ENCODE results near the gene GYG1. TPM values are rescaled to one million over a fixed set of nuclear protein-coding genes. Genes with fewer than 3 reads are reported as not detected.
A peak's percentile ranks its signal among the peaks of the same experiment; 100 is the strongest.

Gene GYG1
- total RNA-seq = 35.2 TPM

DNA sequence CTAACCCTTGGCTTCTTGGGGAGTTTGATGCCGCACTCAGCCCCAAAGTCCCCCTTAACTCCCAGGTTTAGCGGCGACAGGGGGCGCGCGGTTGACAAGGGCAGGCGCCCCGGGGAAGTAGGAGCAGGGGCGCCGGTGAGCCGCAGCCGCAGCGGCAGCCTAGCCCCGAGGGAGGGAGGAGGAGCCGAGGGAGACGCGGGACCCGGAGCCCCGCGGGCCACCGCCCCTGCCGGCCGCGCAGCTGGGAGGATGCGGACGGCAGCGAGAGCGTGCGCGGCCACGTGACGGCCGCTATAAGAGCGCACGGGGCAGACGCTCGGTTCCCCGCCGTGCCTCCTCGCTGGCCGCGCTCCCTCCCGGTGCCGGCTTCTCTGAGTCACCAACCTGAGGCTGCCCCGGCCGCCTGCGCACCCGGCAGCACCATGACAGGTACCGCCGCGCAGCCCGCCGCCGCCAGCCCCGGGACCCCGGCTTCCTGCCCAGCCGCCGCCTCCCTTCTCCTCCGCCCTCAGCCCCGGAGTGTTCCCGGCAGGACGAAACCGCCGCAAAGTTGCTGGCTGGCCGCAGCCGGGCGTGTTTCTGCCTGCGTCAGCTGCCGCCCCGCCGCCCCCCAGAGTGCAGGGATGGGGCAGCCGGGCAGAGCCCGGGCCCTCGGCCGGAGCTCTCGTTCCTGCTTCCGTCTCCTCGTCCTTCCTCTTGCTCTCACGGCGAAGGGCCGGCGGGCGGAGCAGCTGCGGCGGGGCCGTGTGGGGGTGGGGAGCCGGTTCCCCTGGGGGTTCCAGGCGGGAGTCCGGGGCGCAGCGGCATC, at the start of gene GYG1:
Gene GYG1 (plus strand): TSS at position 322 of the 808 bp plus-strand sequence. CDS start 101 bp downstream, at position 423.
- peak; percentile 91 for ATAC-seq
- intact Hi-C loops (cut with DNase I) = no loop called here
- DNase-seq (ENCODE audit: low spot score) = peak; percentile 85

DNA sequence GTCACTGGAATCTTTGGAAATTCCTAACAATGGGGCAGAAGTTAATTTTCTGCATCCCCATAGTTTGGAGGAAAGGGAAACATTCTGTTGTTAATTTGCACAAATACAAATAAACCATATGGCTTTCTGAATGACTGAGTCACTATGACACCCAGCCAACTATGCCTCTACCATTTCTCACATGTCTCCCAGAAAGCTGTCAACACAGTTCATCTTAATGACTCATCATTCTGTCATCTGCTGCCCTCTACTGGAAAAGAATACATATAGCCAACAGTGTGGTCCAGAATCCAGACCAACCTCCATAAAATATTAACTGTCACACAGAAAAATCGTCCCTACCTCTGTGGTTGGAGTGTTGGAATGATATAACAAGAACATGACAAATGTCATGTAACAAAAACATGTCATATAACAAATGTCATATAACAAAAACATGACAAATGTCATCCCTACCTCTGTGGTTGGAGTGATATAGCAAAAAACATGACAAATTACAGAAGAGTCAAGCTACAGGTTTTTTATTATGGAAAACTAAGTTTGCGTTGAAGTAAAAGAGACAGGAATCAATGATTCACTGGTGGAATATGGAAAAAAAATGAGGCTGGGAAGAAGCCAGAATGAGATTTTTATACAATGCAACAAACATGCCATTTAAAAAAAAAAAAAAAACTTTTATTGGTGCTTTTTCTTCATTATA, 47.7 kb upstream of the GYG1 start:
- peak; percentile 80 for ATAC-seq
- intact Hi-C loops (cut with DNase I) = no loop called here
- no peak for DNase-seq (ENCODE audit: low spot score)

DNA sequence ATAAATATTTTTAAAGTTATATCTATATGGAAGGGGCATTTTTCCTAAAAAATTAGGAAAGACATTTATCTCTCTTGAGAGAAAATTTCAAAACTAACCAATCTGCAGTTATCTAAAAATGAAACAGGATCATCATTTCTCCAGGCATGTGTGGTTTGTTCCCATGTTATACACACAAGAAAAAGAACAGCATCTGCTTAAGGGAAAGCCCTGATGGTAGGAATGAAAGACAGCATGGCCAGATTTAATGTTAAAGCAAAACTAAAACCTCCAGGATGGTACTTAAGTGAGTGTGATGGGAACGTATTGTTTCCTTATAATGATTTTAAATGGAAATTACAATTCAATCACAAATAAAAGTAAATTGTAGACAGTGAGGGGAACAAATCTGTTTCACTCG, 46.2 kb upstream of the GYG1 start:
- ATAC-seq (no peak), DNase-seq (ENCODE audit: low spot score) (no peak)
- intact Hi-C loops (cut with DNase I) = no loop called here

DNA sequence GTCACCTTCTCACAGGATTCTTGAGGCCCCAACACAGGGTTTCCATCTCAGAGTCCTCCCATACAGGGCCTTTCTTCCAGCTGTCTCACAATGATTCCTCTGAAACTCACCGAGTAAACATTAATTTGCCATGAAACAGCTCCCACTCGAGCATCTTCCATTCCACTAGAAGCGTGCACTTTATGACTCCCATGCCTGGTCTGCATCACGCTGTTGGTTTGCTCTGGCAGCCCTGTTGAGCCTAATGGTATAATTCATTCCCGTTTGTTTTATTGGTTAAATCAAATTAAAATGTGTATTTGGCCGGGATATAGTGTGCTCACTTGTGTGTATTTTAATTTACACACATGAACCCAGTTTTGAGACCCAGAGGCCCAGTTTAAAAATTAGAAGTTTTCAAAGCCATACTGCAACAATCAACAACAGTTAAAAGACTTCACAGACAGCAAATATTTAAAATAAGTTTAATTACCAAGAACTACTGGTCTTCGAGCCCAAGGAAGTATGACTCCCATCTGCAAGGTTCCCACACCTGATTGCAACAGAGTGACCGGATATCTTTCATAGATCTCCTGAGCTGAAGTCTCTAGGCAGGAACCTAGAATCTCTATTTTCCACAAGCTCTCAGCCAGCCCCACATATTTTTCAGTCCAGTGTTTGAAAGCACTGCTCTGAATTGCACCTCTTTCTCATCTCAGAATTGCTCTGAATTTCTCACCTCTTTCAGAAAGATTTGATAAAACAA, 42.3 kb upstream of the GYG1 start:
- DNase-seq (ENCODE audit: low spot score) (no peak), ATAC-seq (no peak)
- intact Hi-C loops (cut with DNase I) = no loop called here

DNA sequence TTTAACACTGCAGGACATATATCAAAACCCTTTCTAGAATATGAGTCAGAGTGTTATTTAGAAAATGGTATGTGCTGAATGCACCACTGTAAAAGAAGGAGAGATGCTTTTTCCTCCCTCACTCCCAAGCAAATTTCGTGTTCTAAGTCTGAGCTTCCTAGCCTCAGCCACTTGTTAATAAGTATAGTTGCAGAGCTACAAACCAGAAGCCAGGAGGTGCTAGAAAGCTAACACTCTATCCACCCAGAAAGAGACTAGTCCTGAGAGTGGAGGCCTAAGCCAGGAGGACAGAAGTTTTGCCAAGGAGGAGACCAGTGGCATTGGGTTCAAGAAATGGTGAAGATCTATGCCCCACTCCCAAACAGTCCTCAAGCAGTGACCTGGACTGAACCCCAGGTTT, 40.5 kb upstream of the GYG1 start:
- intact Hi-C loops (cut with DNase I) = loop anchor here (10.0 kb wide), 1 partner anchor 324 kb away; no protein-coding TSS in a partner anchor
- DNase-seq (ENCODE audit: low spot score) (no peak), ATAC-seq (no peak)

DNA sequence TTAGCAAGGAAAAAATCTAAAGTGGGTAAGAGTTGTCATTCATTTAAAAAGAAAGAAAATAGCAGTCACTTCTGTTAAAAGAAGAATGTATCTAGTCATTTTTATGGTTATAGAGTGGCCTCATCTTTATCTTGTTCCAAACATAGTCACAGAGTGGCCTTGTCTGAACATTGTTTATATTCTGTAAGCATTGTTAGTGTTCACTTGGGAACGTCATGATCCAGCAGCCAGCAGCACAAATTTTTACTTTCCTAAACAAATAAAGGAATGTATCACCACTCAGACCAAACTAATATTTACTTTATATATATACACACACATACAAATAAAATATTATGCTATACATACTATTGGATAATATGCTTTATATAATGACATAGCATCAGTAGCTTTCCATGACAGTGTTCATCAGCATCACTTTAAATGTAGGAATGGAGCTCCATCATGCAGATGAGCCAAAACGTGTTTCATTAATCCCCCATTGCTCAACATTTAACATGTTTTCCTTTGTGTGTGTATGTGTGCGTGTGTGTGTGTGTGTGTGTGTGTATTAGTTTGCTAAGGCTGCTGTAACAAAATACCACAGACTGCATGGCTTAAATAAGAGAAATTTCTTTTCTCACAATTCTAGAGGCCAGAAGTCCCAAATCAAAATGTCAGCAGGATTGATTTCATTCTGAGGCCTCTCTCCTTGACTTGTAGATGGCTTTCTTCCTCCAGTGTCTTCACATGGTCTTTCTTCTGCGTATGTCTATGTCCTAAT, 39.6 kb upstream of the GYG1 start:
- DNase-seq (ENCODE audit: low spot score) (no peak), ATAC-seq (no peak)
- intact Hi-C loops (cut with DNase I) = loop anchor here (10.0 kb wide), 1 partner anchor 323 kb away; no protein-coding TSS in a partner anchor

DNA sequence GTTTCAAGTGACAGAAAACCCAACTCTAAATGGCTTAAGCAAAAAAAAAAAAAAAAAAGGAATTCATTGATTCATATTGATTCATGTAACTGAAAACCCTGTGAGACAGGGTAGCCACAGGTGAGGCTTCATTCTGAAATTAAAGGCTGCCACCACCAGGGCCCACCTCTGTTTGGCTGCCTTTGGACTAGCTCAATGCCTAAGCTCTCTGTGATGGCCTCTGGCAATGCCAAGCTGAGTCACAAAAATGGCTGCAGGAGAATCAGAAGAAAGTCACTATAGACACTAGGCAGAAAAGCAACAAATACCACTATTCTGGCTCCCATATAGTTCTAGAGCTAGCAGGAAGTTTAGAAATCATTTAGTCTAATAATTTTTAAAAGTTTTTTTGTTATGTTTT, 38.2 kb upstream of the GYG1 start:
- ATAC-seq (no peak), DNase-seq (ENCODE audit: low spot score) (no peak)
- intact Hi-C loops (cut with DNase I) = loop anchor here (10.0 kb wide), 1 partner anchor 322 kb away; no protein-coding TSS in a partner anchor

DNA sequence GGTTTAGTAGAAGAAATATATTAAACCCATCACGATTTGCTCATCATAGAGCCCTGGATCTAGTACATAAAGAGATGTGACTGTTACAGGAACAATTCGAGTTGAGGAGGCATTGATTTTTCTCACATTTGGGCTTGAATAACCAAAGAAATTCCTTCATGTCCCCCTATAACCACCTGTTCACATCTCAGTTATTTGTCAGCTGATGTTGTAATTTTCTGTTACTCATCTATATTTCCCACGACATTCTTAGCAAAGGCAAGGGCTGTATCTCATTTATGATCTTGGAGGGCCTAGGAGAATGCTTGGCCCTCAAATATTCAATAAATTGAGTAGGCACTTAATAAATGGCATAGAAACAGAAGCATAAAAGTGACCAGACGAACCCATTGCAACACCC, 36.4 kb upstream of the GYG1 start:
- ATAC-seq (no peak), DNase-seq (ENCODE audit: low spot score) (no peak)
- intact Hi-C loops (cut with DNase I) = loop anchor here (10.0 kb wide), 1 partner anchor 320 kb away; no protein-coding TSS in a partner anchor

DNA sequence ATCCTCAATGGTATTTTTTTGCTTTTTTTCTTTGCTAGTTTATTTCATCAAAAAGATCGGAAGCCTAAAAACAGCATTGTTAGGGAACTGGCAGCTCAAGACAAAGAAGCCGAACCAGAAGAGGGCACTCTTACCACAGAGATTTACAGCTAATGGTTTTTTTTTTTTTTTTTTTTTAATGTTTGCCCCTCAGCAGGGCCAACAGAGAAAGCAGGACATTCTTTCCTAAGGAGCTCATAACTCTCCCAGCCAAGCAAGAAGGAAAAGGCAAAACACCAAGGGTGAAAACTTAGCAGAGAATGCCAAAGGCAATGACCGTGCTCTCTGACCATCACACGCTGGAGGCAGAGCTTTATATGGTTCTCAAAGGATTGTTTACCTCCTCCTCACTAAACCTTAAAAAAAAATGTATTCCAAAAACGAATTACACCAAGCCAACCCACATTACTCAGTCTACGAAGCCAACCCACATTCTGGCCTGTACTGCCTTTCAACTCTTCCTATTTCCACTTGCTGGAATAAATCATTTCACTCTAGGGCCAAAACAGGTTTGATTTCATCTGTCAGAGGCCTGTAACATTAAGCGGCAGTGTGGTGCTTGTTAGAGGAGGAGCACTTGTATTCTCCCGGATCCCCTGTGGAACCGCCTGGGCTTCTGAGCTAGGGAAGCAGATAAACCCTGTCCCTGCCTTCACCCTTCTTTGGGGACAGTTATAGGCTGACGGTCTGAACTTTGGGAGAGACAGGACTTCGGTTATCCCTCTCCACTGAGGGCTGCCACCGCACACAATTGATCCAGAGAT, 35.6 kb upstream of the GYG1 start:
- peak; percentile 96 for ATAC-seq
- intact Hi-C loops (cut with DNase I) = loop anchor here (10.0 kb wide), 1 partner anchor 319 kb away; no protein-coding TSS in a partner anchor

DNA sequence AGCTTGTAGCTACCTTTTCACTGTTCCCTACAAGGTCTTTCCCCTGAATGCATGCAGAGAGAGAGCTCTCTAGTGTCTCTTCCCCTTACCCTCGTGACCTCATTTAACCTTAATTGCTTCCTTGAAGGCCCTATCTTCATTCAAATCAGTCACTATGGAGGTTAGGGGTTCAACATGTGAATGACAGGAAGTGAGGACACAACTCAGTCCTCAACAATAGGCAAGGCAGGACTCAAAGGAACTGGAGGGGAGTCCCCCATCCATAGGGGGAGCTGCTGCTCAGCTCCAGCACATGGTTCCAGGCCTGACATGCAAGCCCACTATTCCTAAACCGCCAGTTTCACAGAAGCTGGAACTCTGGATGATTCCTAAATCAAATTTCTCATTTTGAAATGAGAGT, 33.8 kb upstream of the GYG1 start:
- ATAC-seq = no peak

More for the DNA sequence above, 35.6 kb upstream of the GYG1 start:
- DNase-seq (ENCODE audit: low spot score) = peak; percentile 63

DNA sequence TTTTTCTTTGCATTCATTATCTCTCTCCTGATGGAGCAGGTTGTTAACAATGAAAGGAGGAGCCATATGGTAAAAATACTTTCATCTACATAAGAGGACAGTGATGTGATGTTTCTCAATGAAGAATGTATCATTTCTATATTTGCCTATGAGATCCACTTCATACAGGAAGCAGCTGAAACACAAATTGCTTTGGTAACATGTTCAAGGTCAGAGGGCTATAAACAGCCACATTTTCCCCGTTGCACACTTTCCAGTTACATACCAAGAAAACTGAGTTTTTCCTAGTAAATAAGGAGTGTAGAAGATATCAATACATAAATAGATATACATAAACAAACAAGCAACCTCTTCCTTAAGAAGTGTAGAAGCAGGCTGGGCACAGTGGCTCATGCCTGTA, 32.6 kb upstream of the GYG1 start:
- DNase-seq (ENCODE audit: low spot score) (no peak), ATAC-seq (no peak)
- intact Hi-C loops (cut with DNase I) = loop anchor here (10.0 kb wide), 1 partner anchor 316 kb away; no protein-coding TSS in a partner anchor

More for the DNA sequence above, 33.8 kb upstream of the GYG1 start:
- intact Hi-C loops (cut with DNase I) = loop anchor here (10.0 kb wide), 1 partner anchor 317 kb away; no protein-coding TSS in a partner anchor
- no peak for DNase-seq (ENCODE audit: low spot score)

DNA sequence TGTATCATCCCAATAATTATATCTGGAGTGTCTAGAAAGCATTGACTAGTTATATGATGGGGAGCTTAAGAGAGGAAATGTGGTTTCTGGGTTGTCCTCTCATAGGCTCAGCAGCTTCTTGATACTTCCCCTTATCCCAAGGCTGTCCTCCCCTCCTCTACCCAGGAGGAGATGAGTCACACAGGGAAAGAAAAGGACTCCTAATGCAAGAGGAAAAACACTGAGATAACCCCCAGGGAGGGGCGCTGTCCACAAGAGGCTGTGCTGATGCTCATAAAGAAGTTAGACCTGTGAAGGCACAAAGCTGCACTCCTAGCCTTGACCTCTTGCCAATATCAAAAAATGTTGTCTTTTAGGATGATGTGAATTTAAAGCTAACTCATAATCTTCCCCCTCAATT, 28.8 kb upstream of the GYG1 start:
- no peak for ATAC-seq
- DNase-seq (ENCODE audit: low spot score) = no peak
- intact Hi-C loops (cut with DNase I) = no loop called here

DNA sequence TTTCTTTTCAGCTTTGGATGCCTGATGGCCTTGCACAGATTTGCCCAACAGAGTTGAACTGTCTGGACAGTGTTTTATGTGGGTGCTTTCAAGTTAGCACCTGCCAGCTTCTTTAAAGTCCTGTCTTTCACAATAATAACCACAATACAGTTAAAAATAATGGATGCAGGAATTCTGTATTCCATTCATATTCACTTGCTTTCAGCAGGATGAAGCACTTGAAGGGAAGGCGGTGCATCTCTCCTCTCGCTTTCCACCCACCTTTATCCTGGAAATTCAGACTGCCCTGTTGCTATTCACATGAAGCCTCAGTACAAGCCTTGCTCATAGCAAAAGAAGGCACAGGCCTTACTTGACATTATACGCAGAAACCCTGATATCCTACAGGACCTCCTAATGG, 26.5 kb upstream of the GYG1 start:
- intact Hi-C loops (cut with DNase I) = no loop called here
- DNase-seq (ENCODE audit: low spot score) (no peak), ATAC-seq (no peak)

DNA sequence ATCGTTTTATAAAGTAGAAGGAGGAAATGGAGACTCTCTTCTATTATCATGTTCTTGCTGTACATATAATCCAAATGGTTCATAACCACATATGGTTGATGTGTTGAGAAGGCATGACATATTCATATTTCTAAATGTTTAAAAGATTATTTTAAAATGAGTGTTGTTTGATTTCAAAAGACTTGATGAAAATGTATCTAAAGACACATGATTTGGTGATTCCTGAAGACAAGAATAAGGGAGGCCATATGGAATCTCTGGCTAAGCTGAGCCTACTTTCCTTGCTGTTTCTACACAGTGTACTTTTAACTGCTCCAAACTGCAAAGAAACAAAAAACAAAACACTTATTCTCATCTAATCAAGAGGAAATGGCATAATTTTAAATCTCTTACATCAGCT, 23.0 kb upstream of the GYG1 start:
- ATAC-seq = no peak
- intact Hi-C loops (cut with DNase I) = no loop called here
- no peak for DNase-seq (ENCODE audit: low spot score)

DNA sequence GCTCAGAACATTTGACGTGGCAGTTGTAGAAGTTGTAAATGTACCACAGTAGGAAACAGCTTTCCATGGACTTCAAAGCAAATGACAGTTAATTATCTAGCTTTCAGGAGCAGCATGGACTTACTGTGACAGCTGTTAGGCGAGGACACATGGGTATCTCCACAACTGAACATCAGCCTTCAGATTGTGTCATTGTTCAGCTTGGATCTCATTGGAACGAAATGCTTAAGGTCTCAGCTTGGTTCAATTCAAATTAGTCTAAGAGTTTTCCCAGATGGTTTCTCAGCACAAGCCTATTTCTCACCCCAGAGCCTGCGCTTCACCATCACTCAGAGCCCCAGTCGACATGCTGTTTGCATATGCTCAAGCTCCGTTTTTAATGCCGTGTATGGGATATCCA, 21.1 kb upstream of the GYG1 start:
- intact Hi-C loops (cut with DNase I) = no loop called here
- DNase-seq (ENCODE audit: low spot score) (no peak), ATAC-seq (no peak)

DNA sequence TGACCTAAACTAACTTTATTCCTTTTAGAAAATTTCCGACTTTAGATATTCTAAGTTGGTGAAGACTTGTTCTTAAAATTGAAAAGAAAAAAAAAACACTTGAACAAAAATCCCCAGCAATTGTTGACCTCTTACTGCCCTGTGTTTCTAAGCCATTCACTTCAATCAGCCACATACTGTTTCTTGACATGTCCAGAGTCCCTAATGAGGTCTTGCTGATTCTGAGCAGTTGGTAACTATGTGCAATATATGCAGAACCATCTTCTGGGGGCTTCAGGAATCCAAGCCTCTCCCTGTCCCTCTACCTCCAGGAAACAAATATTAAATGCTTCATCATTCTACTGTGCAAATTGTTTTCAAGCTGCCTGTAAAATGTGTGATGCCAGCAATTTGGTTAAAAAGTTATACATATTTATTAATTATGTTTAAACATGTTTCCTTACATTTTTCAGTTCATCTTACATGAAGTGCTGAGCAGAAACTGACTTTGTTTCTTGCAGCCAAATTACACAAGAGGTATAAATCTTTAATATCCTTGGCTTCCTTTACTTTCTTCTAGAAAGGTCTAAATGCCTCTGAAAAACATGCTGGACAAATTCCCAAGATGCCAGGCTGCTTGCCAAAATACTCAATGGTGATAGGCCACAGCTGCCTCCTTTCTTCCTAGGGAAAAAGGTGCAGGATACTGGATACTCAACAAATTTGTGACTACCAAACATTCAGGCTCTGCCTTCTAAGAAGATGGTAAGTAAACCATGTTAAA, 19.8 kb upstream of the GYG1 start:
- DNase-seq (ENCODE audit: low spot score) = no peak
- ATAC-seq = peak; percentile 18
- intact Hi-C loops (cut with DNase I) = no loop called here

DNA sequence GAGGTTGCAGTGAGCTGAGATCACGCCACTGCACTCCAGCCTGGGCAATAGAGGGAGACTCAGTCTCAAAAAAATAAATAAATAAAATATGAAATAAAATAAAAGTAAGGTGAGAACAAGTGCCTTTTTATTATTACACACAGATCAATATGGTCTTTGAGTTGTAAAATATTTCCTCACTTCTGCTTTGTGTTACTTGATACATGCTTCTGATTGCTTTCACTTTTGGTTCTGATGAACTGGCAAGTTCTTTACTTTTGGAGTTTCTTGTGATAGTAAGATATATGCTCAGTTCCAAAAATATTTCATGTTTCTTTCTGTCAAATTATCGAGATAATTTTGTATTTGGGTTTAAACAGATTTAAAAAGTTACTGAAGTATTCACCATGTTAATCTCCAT, 16.6 kb upstream of the GYG1 start:
- ATAC-seq (no peak), DNase-seq (ENCODE audit: low spot score) (no peak)
- intact Hi-C loops (cut with DNase I) = no loop called here

Measured in sciatic nerve (tissue), 2 donors.